Tibial nerve (tissue), 4 donors: ENCODE results near the gene STK4. TPM values are rescaled to one million over a fixed set of nuclear protein-coding genes. Genes with fewer than 3 reads are reported as not detected.

Experiments
- DNase-seq, 2 donors: peaks; one replicate each; pipeline ENCODE4 v3.0.0-alpha.2; 2019; ENCODE audit warnings: low spot score in 2 of 2
- H3K27ac ChIP-seq, 4 donors: fragments of 200-600 bp; sonication (generic) in 3 of 4; one replicate each; pipeline ENCODE4 v1.5.1; 2017 to 2019; ENCODE audit warnings: mild to moderate bottlenecking in 1 of 4
- H3K27me3 ChIP-seq, 2 donors: fragments of 200-600 bp; sonication (generic) in 1 of 2; one replicate each; pipeline versions ENCODE4 v1.5.1 to v1.6.0; 2017 to 2019
- H3K36me3 ChIP-seq, 3 donors: fragments of 200-600 bp; sonication (generic); one replicate each; pipeline ENCODE4 v1.5.1; 2018 to 2019
- H3K4me1 ChIP-seq, 4 donors: fragments of 200-600 bp; sonication (generic) in 3 of 4; one replicate each; pipeline ENCODE4 v1.5.1; 2017 to 2019
- H3K4me3 ChIP-seq, 4 donors: fragments of 200-600 bp; sonication (generic) in 3 of 4; one replicate each; pipeline ENCODE4 v1.5.1; 2017 to 2019; ENCODE audit warnings: mild to moderate bottlenecking in 1 of 4, moderate library complexity in 1 of 4
- H3K9me3 ChIP-seq, 4 donors: fragments of 200-600 bp; sonication (generic) in 3 of 4; one replicate each; pipeline ENCODE4 v1.5.1; 2017 to 2019
- EP300 ChIP-seq, 2 donors: sonication (generic); formaldehyde crosslinking; IDR thresholded peaks; one replicate each; pipeline ENCODE4 v1.6.1; 2017; ENCODE audit warnings: antibody characterized with exemption in 2 of 2, mild to moderate bottlenecking in 1 of 2
- POLR2A ChIP-seq, 2 donors: fragments of 450-650 bp; IDR thresholded peaks; one replicate each; pipeline ENCODE4 v1.6.1; 2017; ENCODE audit warnings: antibody characterized with exemption in 2 of 2, mild to moderate bottlenecking in 2 of 2, moderate library complexity in 2 of 2
- WGBS, 2 donors: methylation state at CpG; one replicate each; pipeline ENCODE4 v1.1.5; 2018; 5-methylcytosine and 5-hydroxymethylcytosine counted together
- small RNA-seq: library from RNA; depleted of rRNA; stranded (forward); fragments of <200 nt; gene quantifications from one replicate; pipeline ENCODE3, GENCODE V24; 2016
- total RNA-seq, 4 donors: library from RNA; depleted of rRNA; stranded (reverse); fragments of >200 nt; gene quantifications; one replicate each; pipeline ENCODE4 v1.1.0, GENCODE V29; 2016
- TF ChIP-seq, protein P1 (sequence below), 5 experiments: fragments of 200-600 bp in 3 of 5; fragments of 450-650 bp in 2 of 5; sonication (generic) in 3 of 5; IDR thresholded peaks; one replicate each; pipeline ENCODE4 v1.5.1; 2016 to 2019; ENCODE audit warnings: antibody characterized with exemption in 5 of 5, mild to moderate bottlenecking in 3 of 5, moderate library complexity in 2 of 5

Gene STK4
- total RNA-seq, 4 donors from 2014 or later = 24.3 to 28.5 (median 27.1) TPM

DNA sequence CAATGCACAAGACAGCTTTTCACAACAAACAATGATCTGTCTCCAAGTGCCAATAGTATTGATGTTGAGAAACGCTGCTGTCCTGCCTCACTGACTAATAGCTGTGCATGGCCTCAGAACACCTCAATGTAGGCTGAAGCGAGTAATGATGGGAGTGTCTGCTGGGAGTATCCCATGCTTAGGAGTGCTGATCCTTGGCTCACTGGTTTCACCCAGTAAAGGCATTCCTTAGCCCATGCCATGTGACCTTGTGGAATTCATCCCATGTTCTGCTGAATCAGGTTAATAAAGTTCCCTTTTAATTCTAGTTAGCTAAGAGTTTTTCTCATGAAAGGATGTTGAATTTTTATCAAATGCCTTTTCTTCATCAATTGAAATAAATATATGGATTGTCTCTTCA lies 161.8 kb downstream of the STK4 start:
- no peak for DNase-seq
- no peak for TF ChIP-seq POLR2A (IDR thresholded peaks at IDR 0.05)
- no peak for TF ChIP-seq EP300 (IDR thresholded peaks at IDR 0.05)
- TF ChIP-seq, protein P1, sequence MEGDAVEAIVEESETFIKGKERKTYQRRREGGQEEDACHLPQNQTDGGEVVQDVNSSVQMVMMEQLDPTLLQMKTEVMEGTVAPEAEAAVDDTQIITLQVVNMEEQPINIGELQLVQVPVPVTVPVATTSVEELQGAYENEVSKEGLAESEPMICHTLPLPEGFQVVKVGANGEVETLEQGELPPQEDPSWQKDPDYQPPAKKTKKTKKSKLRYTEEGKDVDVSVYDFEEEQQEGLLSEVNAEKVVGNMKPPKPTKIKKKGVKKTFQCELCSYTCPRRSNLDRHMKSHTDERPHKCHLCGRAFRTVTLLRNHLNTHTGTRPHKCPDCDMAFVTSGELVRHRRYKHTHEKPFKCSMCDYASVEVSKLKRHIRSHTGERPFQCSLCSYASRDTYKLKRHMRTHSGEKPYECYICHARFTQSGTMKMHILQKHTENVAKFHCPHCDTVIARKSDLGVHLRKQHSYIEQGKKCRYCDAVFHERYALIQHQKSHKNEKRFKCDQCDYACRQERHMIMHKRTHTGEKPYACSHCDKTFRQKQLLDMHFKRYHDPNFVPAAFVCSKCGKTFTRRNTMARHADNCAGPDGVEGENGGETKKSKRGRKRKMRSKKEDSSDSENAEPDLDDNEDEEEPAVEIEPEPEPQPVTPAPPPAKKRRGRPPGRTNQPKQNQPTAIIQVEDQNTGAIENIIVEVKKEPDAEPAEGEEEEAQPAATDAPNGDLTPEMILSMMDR (IDR thresholded peaks at IDR 0.05) = no peak
- WGBS, 2 donors = 55 to 61% methylated on average over 2 of the region's 2 CpGs
- H3K27me3 ChIP-seq = peaks cover 0 to 10% of the 10 kb centered on the region in 2 donors
- no peaks in the 10 kb centered on the region for H3K4me1 ChIP-seq
- H3K27ac ChIP-seq = no peak overlapping the region
- H3K9me3 ChIP-seq = no peaks in the 10 kb centered on the region
- H3K36me3 ChIP-seq = no peaks in the 10 kb centered on the region
- H3K4me3 ChIP-seq = no peak overlapping the region

Small RNA genes within 50 kb of the gene (small RNA-seq; reads per million reads assigned to genes)
- not detected for gene RF00019

Other genes with a start within 250 kb of the STK4 start
- gene KCNK15, start 220.6 kb upstream of the STK4 start, total RNA-seq = 1 to 10 TPM in 3 of 4 donors, under 1 TPM in 1; 0.87 to 6.0 (median 1.5) TPM
- gene RIMS4, start 156.0 kb upstream of the STK4 start, total RNA-seq = 1 to 10 TPM in 2 of 4 donors, under 1 TPM in 2; 0.21 to 4.7 (median 1.7) TPM
- gene YWHAB, start 80.8 kb upstream of the STK4 start, total RNA-seq = 100 to 1,000 TPM in 1 of 4 donors, 10 to 100 TPM in 3; 97.9 to 119 (median 98.3) TPM
- gene PABPC1L, start 56.5 kb upstream of the STK4 start, total RNA-seq = 10 to 100 TPM; 11.8 to 27.9 (median 16.0) TPM
- gene TOMM34, start 6.1 kb upstream of the STK4 start, total RNA-seq = 10 to 100 TPM in 3 of 4 donors, 1 to 10 TPM in 1; 5.9 to 18.0 (median 13.9) TPM
- under 1 TPM in 2 of 4 donors, not detected in 2; 0.21 to 0.22 TPM for gene KCNS1, start 134.6 kb downstream of the STK4 start, total RNA-seq
- gene WFDC5, start 148.7 kb downstream of the STK4 start, total RNA-seq = not detected
- not detected for gene WFDC12, start 158.0 kb downstream of the STK4 start, total RNA-seq
- gene PI3, start 208.4 kb downstream of the STK4 start, total RNA-seq = not detected
- gene SEMG1, start 240.5 kb downstream of the STK4 start, total RNA-seq = not detected